PC-3 (cell line): ENCODE measurements around the gene NAA60.

Source experiments
- EZH2phosphoT487 ChIP-seq: fragments of 300-600 bp; sonication (generic); IDR thresholded peaks from 2 replicates; pipeline ENCODE4 v1.6.1; 2018; ENCODE audit warnings: mild to moderate bottlenecking, antibody characterized with exemption, low read length, borderline replicate concordance
- TF ChIP-seq, protein P1 (sequence below): fragments of 300-600 bp; sonication (generic); conservative IDR thresholded peaks from 2 replicates; pipeline ENCODE4 v1.5.1; 2017; ENCODE audit warnings: antibody characterized with exemption, low read depth, mild to moderate bottlenecking, low read length

DNA sequence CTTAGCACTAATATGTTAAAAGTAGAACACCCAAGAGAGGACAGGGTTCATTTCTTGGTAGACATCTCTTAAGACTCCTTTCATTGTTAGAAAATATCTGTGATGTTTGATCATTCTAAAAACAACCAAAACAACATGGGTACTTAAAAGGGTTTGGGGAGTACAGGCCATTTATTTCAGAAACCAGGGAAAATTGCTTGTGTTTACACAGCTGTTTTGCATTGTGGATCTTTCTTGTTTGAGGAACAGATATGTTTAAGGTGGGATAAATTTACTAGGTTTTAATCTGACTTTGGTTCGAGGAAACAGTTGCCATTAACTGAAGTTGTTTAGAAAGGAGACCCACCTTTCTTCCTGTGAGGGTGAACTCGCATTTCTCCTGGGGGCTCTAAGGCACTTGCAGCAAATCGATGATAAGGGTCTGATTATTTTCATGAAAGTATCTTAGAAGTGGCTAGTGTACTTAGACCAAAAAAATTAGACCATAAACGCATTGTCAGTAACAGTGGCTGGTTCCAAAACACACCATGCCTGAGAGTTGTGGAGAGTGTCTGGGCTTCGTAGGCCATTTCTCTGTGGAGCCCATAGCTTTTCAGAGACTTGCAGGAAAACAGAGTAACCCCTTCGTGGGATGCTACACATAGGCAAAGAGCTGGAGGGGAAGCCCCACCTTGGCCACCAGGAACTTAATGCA lies 75.0 kb downstream of the NAA60 start:
- TF ChIP-seq, protein P1, sequence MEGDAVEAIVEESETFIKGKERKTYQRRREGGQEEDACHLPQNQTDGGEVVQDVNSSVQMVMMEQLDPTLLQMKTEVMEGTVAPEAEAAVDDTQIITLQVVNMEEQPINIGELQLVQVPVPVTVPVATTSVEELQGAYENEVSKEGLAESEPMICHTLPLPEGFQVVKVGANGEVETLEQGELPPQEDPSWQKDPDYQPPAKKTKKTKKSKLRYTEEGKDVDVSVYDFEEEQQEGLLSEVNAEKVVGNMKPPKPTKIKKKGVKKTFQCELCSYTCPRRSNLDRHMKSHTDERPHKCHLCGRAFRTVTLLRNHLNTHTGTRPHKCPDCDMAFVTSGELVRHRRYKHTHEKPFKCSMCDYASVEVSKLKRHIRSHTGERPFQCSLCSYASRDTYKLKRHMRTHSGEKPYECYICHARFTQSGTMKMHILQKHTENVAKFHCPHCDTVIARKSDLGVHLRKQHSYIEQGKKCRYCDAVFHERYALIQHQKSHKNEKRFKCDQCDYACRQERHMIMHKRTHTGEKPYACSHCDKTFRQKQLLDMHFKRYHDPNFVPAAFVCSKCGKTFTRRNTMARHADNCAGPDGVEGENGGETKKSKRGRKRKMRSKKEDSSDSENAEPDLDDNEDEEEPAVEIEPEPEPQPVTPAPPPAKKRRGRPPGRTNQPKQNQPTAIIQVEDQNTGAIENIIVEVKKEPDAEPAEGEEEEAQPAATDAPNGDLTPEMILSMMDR = no peak
- no peak for TF ChIP-seq EZH2phosphoT487
